GM18868 (cell line): ENCODE results near the gene PRLR.
"Not testable (repeated sequence)": the region's sequence is repeated elsewhere in the genome, so short reads cannot be mapped to it uniquely, and the experiment has no call there.

ENCODE experiments used
- ATAC-seq: cut with Tn5 transposase; IDR thresholded peaks from one replicate; pipeline ENCODE4 v1.9.1; 2021; ENCODE audit warnings: mild to moderate bottlenecking, moderate library complexity; ENCODE audit not compliant: unreplicated experiment

The PRLR gene

DNA sequence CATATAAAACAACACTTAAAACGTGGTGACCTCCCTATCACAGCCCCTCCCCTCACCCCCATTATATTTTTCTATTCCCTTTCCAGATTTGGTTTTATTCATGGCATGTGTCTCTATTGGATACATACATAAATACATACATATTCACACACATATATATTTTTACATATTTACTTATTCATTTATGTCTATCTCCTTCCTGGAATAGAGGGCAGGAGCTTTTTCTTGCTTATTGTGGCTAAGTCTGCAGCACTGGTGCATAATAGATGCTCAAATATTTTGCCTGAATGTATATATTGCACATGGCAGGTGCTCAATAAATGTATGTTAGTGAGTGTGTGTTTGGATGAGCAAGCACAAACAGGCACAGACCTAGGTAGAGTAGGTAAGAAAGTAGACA, 185.0 kb downstream of the PRLR start:
- no peak for ATAC-seq

DNA sequence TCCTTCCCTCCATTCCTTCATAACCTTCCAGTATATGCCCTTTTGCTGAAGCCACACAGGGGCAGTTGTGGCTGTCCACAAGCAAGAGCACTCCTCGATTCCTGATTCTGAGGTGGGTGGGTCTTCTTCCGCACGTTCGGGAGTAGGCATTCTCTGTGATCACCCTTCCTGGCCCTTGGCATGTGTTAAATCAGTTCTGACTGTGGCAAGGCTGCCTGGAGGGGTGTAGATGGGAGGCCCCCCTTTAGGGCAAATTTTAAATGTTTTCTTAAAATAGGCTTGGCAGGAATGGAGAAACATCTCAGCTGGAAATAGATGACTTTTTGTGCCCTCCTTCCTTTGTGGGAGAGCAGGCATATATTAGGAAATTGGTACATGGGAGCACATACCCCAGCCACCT, 185.6 kb downstream of the PRLR start:
- no peak for ATAC-seq

DNA sequence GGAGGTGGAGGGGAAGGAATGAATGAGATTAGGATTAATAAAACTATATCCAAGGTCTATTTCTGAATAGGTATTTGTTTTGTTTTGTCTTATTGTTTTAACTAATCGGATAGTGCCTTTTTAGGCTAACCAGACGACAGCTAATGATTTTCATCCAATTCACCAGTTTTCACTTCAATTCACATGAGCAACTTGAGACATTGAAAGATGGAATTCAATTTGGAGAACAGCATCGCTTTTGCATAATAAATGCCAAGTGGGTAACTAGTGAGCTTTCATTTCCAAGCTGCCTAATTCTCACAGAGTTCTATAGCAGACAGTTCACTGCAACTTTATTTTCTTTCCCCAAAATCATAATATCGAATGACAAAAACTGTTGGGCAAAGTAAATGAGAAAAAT, 187.5 kb downstream of the PRLR start:
- no peak for ATAC-seq

- no peak for ATAC-seq
Observed at GRCh38 chr5:35041261-35041660, 189.0 kb downstream of the PRLR start.

DNA sequence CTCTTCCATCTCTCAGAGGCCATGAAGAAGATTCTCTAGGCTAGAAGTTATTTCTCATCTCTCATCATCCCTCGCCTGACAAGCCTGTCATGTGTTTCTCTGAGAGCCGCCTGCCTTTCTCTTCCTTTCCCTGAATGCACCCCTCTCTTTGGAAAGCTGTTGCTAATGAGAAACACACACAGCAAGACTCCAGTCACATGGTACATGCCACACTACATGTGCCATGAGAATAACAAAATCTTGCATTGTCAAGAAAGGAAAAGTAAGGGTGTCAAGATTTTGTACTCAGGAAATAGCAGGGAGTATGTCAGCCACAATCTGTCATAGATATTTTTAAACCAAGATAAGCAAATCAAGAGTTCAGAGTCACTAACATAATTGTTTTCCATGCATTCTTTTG, 191.4 kb downstream of the PRLR start:
- ATAC-seq: no peak

GRCh38 chr5:35036536-35036935, 193.8 kb downstream of the PRLR start:
- ATAC-seq: no peak

DNA sequence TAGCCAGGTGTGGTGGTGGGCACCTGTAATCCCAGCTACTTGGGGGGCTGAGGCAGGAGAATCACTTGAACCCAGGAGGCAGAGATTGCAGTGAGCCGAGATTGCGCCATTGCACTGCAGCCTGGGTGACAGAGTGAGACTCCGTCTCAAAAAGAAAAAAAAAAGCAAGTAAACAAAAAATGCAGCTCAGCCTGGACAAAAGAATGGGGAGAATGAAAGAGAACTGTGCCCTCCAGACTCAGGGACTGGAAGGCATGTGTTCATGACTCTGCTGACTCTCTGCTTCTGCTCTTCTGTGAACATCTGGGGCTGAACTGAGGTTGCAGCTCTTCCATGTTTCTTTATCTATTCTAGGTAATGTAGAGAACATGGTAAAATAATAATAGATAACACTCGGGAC, 194.4 kb downstream of the PRLR start:
- not testable (repeated sequence) for ATAC-seq

GRCh38 chr5:35035271-35035670, 195.0 kb downstream of the PRLR start:
- ATAC-seq: no peak

- no peak for ATAC-seq
Observed at GRCh38 chr5:35032356-35032755, 197.9 kb downstream of the PRLR start.

GRCh38 chr5:35031276-35031675, 199.0 kb downstream of the PRLR start:
- no peak for ATAC-seq

GRCh38 chr5:35030426-35031100, 199.7 kb downstream of the PRLR start:
- ATAC-seq: no peak

DNA sequence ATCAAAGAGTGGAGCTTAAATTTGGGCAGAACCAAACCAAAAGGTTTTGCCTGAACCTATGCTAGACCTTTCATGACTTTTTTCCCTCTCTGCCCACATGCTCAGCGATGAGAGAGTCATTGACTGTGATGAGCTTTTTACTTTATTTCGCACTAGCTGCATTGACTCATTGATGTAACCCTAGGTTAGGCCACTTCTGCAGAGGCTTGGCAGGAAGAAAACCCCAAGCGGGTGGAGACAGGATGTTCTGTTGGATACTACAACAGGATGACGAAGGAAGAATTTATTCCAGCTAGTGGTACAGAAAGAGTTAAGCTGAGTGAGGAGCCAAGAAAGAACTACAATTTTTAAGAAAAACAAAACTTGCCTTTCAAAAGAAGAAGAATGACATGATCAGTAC, 201.0 kb downstream of the PRLR start:
- no peak for ATAC-seq

DNA sequence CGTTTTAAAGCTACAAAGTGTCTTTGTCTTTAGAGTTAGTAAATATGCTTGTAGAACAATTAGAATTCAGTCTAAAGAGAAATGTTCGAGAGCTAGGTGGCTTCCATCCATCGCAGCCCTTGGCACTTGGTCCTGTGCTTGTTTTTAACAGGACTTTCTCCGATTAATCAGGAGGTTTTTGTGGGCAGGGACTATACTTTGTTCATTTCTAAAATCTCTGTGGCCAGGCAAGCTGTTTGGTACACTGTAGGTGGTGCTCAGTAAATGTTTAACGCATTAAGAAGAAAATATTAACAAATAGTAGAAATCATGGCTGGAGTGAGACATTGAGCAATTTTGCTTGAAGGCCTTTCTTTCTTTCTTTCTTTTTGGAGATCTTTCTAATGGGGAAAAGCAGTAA, 203.3 kb downstream of the PRLR start:
- ATAC-seq: no peak

DNA sequence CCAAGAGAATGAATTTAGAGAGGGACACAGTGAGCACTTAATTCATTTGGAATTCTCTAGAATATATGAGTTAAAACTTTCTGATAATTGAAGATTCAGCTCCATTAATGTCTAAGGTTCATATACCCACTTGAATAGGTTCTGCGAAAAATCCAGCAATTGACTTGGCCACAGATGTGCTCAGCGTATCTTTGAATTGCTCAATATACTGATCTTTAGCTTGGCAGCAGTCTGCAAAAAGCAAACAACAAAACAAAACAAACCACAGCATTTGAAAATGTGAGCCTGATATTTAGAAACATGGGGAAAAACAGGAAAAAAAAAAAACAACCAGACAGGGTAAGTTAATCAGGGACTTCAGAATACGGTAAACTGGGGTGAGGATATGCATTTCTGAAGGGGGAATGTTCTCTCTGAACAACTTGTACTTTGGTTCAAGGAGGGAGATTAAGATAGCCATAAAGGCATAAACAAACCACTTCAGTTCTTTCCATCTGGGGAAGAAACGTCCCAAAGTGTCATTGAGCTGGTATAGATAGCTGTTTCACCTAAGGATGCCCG, 203.9 kb downstream of the PRLR start:
- no peak for ATAC-seq

DNA sequence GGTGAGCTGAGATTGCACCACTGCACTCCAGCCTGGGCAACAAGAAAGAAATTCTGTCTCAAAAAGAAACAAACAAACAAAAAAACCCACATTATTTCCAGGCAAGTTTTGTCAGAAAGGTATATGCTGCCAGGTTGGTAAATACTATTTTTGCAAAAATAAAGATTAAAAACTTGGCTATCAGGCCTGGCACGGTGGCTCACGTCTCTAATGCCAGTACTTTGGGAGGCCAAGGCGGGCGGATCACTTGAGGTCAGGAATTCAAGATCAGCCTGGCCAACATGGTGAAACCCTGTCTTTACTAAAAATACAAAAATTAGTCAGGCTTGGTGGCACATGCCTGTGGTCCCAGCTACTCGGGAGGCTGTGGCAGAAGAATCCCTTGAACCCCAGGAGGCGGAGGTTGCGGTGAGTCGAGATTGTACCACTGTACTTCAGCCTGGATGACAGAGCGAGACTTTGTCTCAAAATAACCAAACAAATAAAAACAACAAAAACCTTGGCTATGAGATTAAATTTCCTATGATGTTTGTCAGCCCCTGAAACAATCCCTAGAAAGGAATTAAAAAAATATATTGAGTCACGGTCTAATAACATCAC, 205.3 kb downstream of the PRLR start:
- ATAC-seq: no peak

DNA sequence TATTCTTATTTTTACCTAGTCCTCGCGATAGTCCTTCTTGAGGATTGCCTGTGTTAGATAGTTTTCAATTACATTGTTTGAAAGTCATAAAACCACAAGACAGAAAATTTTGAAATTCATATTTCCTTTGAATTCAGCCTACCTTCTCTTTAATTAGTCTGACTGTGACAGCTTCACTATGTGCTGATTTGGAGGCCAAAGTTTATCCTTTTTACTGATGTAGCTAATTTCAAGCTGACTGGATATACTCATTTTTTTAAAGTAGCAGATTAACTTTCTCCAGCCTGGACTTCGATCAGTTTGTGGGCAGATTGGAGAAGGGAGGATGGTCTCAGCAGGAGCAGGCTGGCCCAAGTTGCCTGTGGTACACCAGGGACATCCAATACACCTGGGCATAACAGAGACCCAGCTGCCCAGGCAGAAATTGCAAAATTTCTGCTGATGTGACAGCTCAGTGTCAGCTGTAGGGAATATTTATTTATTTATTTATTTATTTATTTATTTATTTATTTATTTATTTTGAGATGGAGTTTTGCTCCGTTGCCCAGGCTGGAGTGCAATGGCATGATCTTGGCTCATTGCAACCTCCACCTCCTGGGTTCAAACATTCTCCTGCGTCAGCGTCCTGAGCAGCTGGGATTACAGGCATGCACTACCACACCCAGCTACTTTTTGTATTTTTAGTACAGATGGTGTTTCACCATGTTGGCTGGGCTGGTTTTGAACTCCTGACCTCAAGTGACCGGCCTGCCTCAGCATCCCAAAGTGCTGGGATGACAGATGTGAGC, 206.7 kb downstream of the PRLR start:
- no peak for ATAC-seq

GRCh38 chr5:35016174-35017051, 213.9 kb downstream of the PRLR start:
- ATAC-seq: no peak

- ATAC-seq: no peak
Observed at GRCh38 chr5:35015063-35015462, 215.2 kb downstream of the PRLR start.

DNA sequence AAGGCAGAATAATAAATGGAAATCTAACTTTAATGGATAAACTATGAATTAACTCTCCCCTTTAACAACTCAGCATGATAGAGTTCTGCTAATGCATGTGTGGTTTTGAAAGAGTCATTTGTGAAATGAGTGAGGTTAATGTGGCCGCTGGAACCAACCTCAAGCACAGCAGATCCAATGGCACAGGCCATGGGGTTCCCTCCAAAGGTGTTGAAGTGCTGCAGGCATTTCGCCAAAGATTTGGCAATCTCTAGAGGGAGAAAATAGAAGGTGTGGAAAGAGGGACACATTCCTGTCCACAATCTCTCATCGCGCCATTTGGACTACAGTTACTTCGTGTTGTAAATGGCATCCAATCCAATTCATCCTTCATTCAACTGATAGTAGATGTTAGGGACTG, 217.5 kb downstream of the PRLR start:
- ATAC-seq: no peak

DNA sequence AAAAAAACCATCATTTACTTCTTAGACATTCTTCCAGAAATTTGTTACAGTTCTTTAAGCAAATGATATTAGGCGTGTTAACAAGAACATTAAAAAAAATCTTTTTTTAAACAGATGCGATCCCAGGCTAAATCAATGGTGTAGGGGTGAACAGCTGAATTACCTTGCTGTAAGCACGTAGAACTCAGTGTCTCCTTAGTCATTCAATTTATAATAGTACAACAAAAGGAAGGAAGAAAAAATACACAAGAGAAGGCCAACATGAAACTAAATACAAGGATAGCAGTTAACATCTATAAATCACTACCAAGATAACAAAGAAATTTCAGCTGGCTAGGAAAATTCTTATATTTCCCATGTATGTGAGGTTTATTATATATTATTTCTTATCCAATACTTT, 217.9 kb downstream of the PRLR start:
- ATAC-seq: no peak

DNA sequence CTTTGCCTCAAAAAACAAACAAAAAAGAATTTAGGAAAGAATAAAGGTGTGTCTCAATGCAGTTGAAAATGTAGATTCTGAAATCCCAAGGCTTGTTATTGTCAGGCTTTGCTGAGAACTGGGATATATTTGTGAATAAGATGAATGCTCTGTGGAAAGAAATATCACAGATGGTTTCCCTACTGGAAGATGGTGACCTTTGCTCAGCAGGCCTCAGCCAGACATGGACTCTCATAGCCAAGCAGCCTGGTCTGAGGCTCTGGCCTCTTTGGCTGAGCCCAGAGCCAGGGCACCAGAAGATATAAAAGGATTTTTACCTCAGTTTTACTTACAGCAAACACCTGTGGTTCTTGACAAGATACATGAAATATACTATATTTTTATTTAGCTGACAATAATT, 219.6 kb downstream of the PRLR start:
- ATAC-seq: no peak
